Mesenchymal stem cell (in vitro differentiated cells and primary cell): Measurements from ENCODE around the gene TBCD.
A peak's percentile ranks its signal among the peaks of the same experiment; 100 is the strongest.

Experiments used
- DNase-seq: peaks from one replicate; pipeline ENCODE4 v3.0.0-alpha.2; 2013
- H2AFZ ChIP-seq: one replicate; pipeline ENCODE4 v1.6.1; 2013; ENCODE audit warnings: low read depth, mild to moderate bottlenecking, control low read depth, inconsistent platforms, low read length, moderate library complexity
- H2AK5ac ChIP-seq: 2 replicates; pipeline ENCODE4 v1.6.1; 2013; ENCODE audit warnings: low read length, moderate library complexity, mild to moderate bottlenecking, inconsistent platforms; ENCODE audit not compliant: severe bottlenecking
- H2BK120ac ChIP-seq: one replicate; pipeline ENCODE4 v1.6.1; 2013; ENCODE audit warnings: low read depth, mild to moderate bottlenecking, inconsistent platforms, low read length, moderate library complexity
- H2BK12ac ChIP-seq, 2 experiments: one replicate each; pipeline ENCODE4 v1.6.1; 2013; ENCODE audit warnings: inconsistent platforms in 2 of 2, low read length in 2 of 2, mild to moderate bottlenecking in 2 of 2, moderate library complexity in 2 of 2, control low read depth in 1 of 2
- H2BK15ac ChIP-seq: one replicate; pipeline ENCODE4 v1.6.1; 2013; ENCODE audit warnings: mild to moderate bottlenecking, low read depth, inconsistent platforms; ENCODE audit not compliant: poor library complexity, severe bottlenecking
- H2BK5ac ChIP-seq: 2 replicates; pipeline ENCODE4 v1.6.1; 2013; ENCODE audit warnings: low read depth, mild to moderate bottlenecking, low read length, control low read depth, inconsistent platforms; ENCODE audit not compliant: poor library complexity, severe bottlenecking
- H3K14ac ChIP-seq, 2 experiments: one replicate each; pipeline ENCODE4 v1.6.1; 2013; ENCODE audit warnings: inconsistent platforms in 2 of 2, low read length in 2 of 2, control low read depth in 1 of 2, mild to moderate bottlenecking in 1 of 2, moderate library complexity in 1 of 2
- H3K18ac ChIP-seq, 2 experiments: one replicate each; pipeline ENCODE4 v1.6.1; 2013; ENCODE audit warnings: inconsistent platforms in 2 of 2, low read length in 2 of 2, control low read depth in 1 of 2, low read depth in 1 of 2, mild to moderate bottlenecking in 1 of 2
- H3K23ac ChIP-seq, 2 experiments: one replicate each; pipeline ENCODE4 v1.6.1; 2013; ENCODE audit warnings: inconsistent platforms in 2 of 2, low read length in 2 of 2, mild to moderate bottlenecking in 2 of 2, moderate library complexity in 2 of 2, control low read depth in 1 of 2
- H3K27ac ChIP-seq: 2 replicates; pipeline ENCODE4 v1.5.1; 2013; ENCODE audit warnings: mild to moderate bottlenecking, moderate library complexity, low read length, control low read depth, inconsistent platforms; ENCODE audit not compliant: poor library complexity, severe bottlenecking
- H3K27me3 ChIP-seq, 2 experiments: 2 replicates each; pipeline versions ENCODE4 v1.6.1 to v1.7.0; 2013; ENCODE audit warnings: low read length in 2 of 2, mild to moderate bottlenecking in 2 of 2, moderate library complexity in 2 of 2, control low read depth in 1 of 2, inconsistent platforms in 1 of 2; ENCODE audit not compliant: control insufficient read depth in 1 of 2, insufficient read depth in 1 of 2
- H3K36me3 ChIP-seq, 2 experiments: 2 replicates each; pipeline versions ENCODE4 v1.6.1 to v1.7.0; 2013; ENCODE audit warnings: low read length in 2 of 2, control low read depth in 1 of 2, inconsistent platforms in 1 of 2, low read depth in 1 of 2, mild to moderate bottlenecking in 1 of 2; ENCODE audit not compliant: insufficient read depth in 2 of 2, control insufficient read depth in 1 of 2
- H3K4ac ChIP-seq, 2 experiments: one replicate each; pipeline ENCODE4 v1.6.1; 2013; ENCODE audit warnings: inconsistent platforms in 2 of 2, low read length in 2 of 2, mild to moderate bottlenecking in 2 of 2, moderate library complexity in 2 of 2, control low read depth in 1 of 2, low read depth in 1 of 2
- H3K4me1 ChIP-seq: 2 replicates; pipeline ENCODE4 v1.6.1; 2013; ENCODE audit warnings: low read depth, low read length, control low read depth; ENCODE audit not compliant: control insufficient read depth, insufficient read depth
- H3K4me2 ChIP-seq: 2 replicates; pipeline ENCODE4 v1.6.1; 2013; ENCODE audit warnings: low read length, mild to moderate bottlenecking, inconsistent platforms; ENCODE audit not compliant: poor library complexity, severe bottlenecking
- H3K4me3 ChIP-seq, 2 experiments: 2 replicates each; pipeline versions ENCODE4 v1.5.1 to v1.7.0; 2013; ENCODE audit warnings: low read length in 2 of 2, mild to moderate bottlenecking in 2 of 2, control low read depth in 1 of 2, low read depth in 1 of 2; ENCODE audit not compliant: insufficient read depth in 1 of 2
- H3K79me1 ChIP-seq: replicated peaks from 2 replicates; pipeline ENCODE4 v1.6.1; 2013; ENCODE audit warnings: mild to moderate bottlenecking, control low read depth, low read length, inconsistent platforms; ENCODE audit not compliant: poor library complexity, severe bottlenecking
- H3K9ac ChIP-seq: 2 replicates; pipeline ENCODE4 v1.7.0; 2013; ENCODE audit warnings: mild to moderate bottlenecking, low read length, moderate library complexity
- H3K9me3 ChIP-seq: 2 replicates; pipeline ENCODE4 v1.7.0; 2013; ENCODE audit warnings: mild to moderate bottlenecking, low read length; ENCODE audit not compliant: control insufficient read depth
- H4K8ac ChIP-seq: one replicate; pipeline ENCODE4 v1.6.1; 2013; ENCODE audit warnings: inconsistent platforms, mild to moderate bottlenecking, low read length, moderate library complexity
- H4K91ac ChIP-seq: one replicate; pipeline ENCODE4 v1.6.1; 2013; ENCODE audit warnings: mild to moderate bottlenecking, low read length, inconsistent platforms
- WGBS: methylation state at CpG from one replicate; pipeline ENCODE4 v1.1.7; 2013; ENCODE audit warnings: mixed read lengths; 5-methylcytosine and 5-hydroxymethylcytosine counted together

Gene TBCD

DNA sequence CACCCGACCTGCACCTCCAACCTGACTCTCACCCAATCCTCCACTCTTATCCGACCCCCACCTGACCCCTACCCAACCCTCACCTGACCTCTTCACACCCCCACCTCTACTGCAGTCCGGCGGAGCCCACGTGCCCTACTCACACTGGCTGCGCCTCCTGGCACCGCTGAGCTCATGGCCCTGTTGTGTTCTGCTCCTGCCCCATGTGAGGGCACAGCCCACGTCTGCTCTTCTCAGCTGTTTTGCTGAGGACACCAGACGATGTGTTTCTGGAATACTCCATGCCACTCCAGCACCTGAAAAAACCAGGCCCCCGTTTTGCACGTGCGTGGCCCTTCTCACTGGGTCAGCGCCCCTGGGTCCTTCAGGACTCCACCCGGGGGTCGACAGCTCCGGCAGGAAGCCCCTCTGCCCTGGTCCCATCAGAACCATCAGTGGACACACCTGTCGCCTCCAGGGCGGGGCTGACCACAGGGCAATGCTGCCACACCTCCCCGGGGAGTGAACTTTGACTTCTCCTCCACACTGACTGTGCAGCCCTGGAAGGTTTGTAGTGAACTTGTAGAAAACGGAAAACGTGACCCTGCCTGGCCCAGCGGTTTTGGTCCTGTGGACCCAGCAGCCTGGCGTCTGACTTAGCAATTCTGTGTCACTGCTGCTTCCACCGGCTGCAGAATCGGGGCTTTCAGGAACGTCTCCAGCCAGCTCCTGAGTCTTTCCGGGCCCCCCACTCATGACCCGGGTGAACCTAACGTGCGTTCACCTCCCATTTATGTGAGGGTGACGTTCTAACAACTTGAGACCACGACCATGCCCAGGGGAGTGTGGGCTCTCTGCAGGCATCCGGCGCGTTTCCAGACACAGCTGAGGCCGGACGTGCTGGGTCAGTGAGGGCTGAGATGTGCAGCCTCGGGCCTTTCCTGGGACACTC lies 47.7 kb upstream of the TBCD start:
- no peak overlapping the region for H2AK5ac ChIP-seq
- H3K9ac ChIP-seq: no peak overlapping the region
- no peak overlapping the region for H3K23ac ChIP-seq
- H3K36me3 ChIP-seq: no peaks in the 10 kb centered on the region
- no peak overlapping the region for H4K91ac ChIP-seq
- peaks cover 9% of the 10 kb centered on the region for H3K4me1 ChIP-seq
- DNase-seq: no peak
- H2BK120ac ChIP-seq: no peak overlapping the region
- no peak overlapping the region for H3K14ac ChIP-seq
- no peak overlapping the region for H2BK15ac ChIP-seq
- 83% methylated on average over 36 of the region's 38 CpGs for WGBS
- no peaks in the 10 kb centered on the region for H3K79me1 ChIP-seq
- H3K27me3 ChIP-seq: peaks cover 0 to 22% of the 10 kb centered on the region in 2 experiments
- no peak overlapping the region for H3K18ac ChIP-seq
- no peak overlapping the region for H2BK5ac ChIP-seq
- no peaks in the 10 kb centered on the region for H3K9me3 ChIP-seq
- no peak overlapping the region for H3K4me3 ChIP-seq
- H4K8ac ChIP-seq: no peak overlapping the region
- H3K4me2 ChIP-seq: no peak overlapping the region
- H2AFZ ChIP-seq: no peak overlapping the region
- H3K4ac ChIP-seq: no peak overlapping the region
- no peak overlapping the region for H3K27ac ChIP-seq
- no peak overlapping the region for H2BK12ac ChIP-seq

DNA sequence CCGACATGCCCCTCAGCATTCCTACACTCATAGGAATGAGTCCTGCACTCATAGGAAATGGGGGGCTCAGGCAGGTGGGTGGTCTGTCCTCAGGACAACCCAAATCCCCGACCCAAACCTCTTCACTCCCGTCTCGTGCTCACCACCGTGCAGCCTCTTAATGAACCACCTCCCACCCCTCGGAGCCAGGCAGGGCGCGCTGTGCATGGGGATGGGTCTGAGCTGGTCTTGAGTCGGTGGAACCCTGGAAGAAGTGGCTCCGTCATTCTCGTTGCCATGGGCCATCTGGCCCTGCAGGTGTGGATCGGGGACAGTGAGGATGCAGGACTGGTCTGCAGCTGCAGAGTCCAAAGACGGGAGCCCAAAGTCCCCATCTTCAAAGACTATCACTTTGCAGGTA lies 47.0 kb upstream of the TBCD start:
- H3K4ac ChIP-seq: no peak overlapping the region
- no peak overlapping the region for H3K4me2 ChIP-seq
- H2AFZ ChIP-seq: no peak overlapping the region
- no peak overlapping the region for H2BK120ac ChIP-seq
- peaks cover 4% of the 10 kb centered on the region for H3K4me1 ChIP-seq
- H3K23ac ChIP-seq: no peak overlapping the region
- H2BK15ac ChIP-seq: no peak overlapping the region
- no peak overlapping the region for H2AK5ac ChIP-seq
- DNase-seq: no peak
- H4K91ac ChIP-seq: no peak overlapping the region
- 81% methylated on average over 12 of the region's 13 CpGs for WGBS
- no peak overlapping the region for H3K27ac ChIP-seq
- peaks cover 0 to 22% of the 10 kb centered on the region in 2 experiments for H3K27me3 ChIP-seq
- H4K8ac ChIP-seq: no peak overlapping the region
- no peak overlapping the region for H3K9ac ChIP-seq
- H3K18ac ChIP-seq: no peak overlapping the region
- H3K4me3 ChIP-seq: no peak overlapping the region
- H3K36me3 ChIP-seq: no peaks in the 10 kb centered on the region
- H3K79me1 ChIP-seq: no peaks in the 10 kb centered on the region
- no peaks in the 10 kb centered on the region for H3K9me3 ChIP-seq
- H2BK5ac ChIP-seq: no peak overlapping the region
- no peak overlapping the region for H2BK12ac ChIP-seq
- no peak overlapping the region for H3K14ac ChIP-seq

DNA sequence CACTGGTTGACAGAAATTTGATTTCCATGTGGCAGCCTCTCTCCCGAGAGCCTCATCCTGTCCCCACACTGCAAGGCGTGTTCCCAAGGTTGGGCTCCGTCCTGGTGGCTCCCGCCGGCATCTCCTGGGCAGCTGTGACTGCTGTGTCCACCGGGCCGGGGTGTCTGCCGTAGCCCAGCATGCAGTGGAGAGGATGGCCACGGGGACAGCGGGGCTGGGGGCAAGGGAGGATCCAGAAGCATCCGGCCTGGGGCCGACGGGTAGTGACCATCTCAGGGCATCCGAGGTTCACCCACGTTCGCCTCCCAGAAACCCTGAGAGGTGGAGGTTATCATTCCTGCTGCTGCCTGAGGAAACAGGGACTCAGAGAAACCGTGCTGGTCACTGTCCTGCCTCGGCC lies 46.1 kb upstream of the TBCD start:
- Histone ChIP-seq H2BK12ac (no peak overlapping the region), H2AFZ (no peak overlapping the region), H2BK15ac (no peak overlapping the region), H2AK5ac (no peak overlapping the region), H3K36me3 (no peaks in the 10 kb centered on the region), H3K4ac (no peak overlapping the region), H3K23ac (no peak overlapping the region), H3K18ac (no peak overlapping the region), H3K79me1 (no peaks in the 10 kb centered on the region), H2BK120ac (no peak overlapping the region), H3K27ac (no peak overlapping the region), H3K14ac (no peak overlapping the region), H3K27me3 (peaks cover 0 to 30% of the 10 kb centered on the region in 2 experiments), H3K4me2 (no peak overlapping the region), H3K4me1 (peaks cover 4% of the 10 kb centered on the region), H2BK5ac (no peak overlapping the region), H3K4me3 (no peak overlapping the region), H4K8ac (no peak overlapping the region), H4K91ac (no peak overlapping the region), H3K9ac (no peak overlapping the region), H3K9me3 (no peaks in the 10 kb centered on the region)
- 89% methylated on average over 18 of the region's 18 CpGs for WGBS
- DNase-seq: no peak

- no peak overlapping the region for H2BK5ac ChIP-seq
- H3K4me3 ChIP-seq: no peak overlapping the region
These were observed 42.7 kb upstream of the TBCD start for GRCh38 chr17:82709024-82709675.

More at GRCh38 chr17:82709024-82709675, 42.7 kb upstream of the TBCD start:
- no peak overlapping the region for H3K4ac ChIP-seq
- peaks cover 0 to 26% of the 10 kb centered on the region in 2 experiments for H3K27me3 ChIP-seq
- no peak overlapping the region for H3K14ac ChIP-seq
- no peak overlapping the region for H3K23ac ChIP-seq
- no peaks in the 10 kb centered on the region for H3K79me1 ChIP-seq
- H2BK12ac ChIP-seq: no peak overlapping the region
- WGBS: 71% methylated on average over 4 of the region's 9 CpGs
- H2AFZ ChIP-seq: no peak overlapping the region
- DNase-seq: no peak
- no peaks in the 10 kb centered on the region for H3K36me3 ChIP-seq
- peaks cover 4% of the 10 kb centered on the region for H3K4me1 ChIP-seq
- H3K9me3 ChIP-seq: no peaks in the 10 kb centered on the region
- no peak overlapping the region for H2AK5ac ChIP-seq
- no peak overlapping the region for H2BK120ac ChIP-seq
- H3K4me2 ChIP-seq: no peak overlapping the region
- H3K18ac ChIP-seq: no peak overlapping the region
- H2BK15ac ChIP-seq: no peak overlapping the region
- no peak overlapping the region for H3K9ac ChIP-seq
- no peak overlapping the region for H4K8ac ChIP-seq
- peak overlapping the region; percentile 36 for H4K91ac ChIP-seq
- H3K27ac ChIP-seq: no peak overlapping the region
